Osteoblast (primary cell): ENCODE measurements around the gene DOCK7. TPM values are rescaled to one million over a fixed set of nuclear protein-coding genes. Genes with fewer than 3 reads are reported as not detected.
"Not testable (repeated sequence)": the region's sequence is repeated elsewhere in the genome, so short reads cannot be mapped to it uniquely, and the experiment has no call there.

Experiments
- DNase-seq: peaks from one replicate; pipeline ENCODE4 v3.0.0; 2011; ENCODE audit warnings: low spot score, mixed read lengths; ENCODE audit not compliant: insufficient read length; ENCODE audit errors: missing footprints
- H2AFZ ChIP-seq: 2 replicates; pipeline ENCODE4 v1.6.0; 2011; ENCODE audit warnings: mild to moderate bottlenecking, low read length
- H3K27ac ChIP-seq: 2 replicates; pipeline ENCODE4 v1.5.1; 2011; ENCODE audit warnings: mild to moderate bottlenecking, low read depth, low read length, moderate library complexity
- H3K27me3 ChIP-seq: 2 replicates; pipeline ENCODE4 v1.6.0; 2012; ENCODE audit warnings: mild to moderate bottlenecking, control low read depth, inconsistent platforms, low read length, moderate library complexity; ENCODE audit not compliant: insufficient read depth
- H3K36me3 ChIP-seq: 2 replicates; pipeline ENCODE4 v1.5.1; 2011; ENCODE audit warnings: mild to moderate bottlenecking, low read length, control low read depth, moderate library complexity; ENCODE audit not compliant: insufficient read depth
- H3K4me1 ChIP-seq: 2 replicates; pipeline ENCODE4 v1.5.1; 2011; ENCODE audit warnings: mild to moderate bottlenecking, low read length, control low read depth, moderate library complexity; ENCODE audit not compliant: insufficient read depth
- H3K4me2 ChIP-seq: 2 replicates; pipeline ENCODE4 v1.6.0; 2011; ENCODE audit warnings: mild to moderate bottlenecking, low read length; ENCODE audit not compliant: insufficient read depth
- H3K4me3 ChIP-seq: fragments of 200-600 bp; sonication (generic); 3 replicates; pipeline ENCODE4 v1.5.1; 2012; ENCODE audit warnings: mild to moderate bottlenecking, low read length, inconsistent platforms; ENCODE audit not compliant: insufficient read depth
- H3K79me2 ChIP-seq: 2 replicates; pipeline ENCODE4 v1.6.0; 2012; ENCODE audit warnings: mild to moderate bottlenecking, low read length, control low read depth, inconsistent platforms; ENCODE audit not compliant: insufficient read depth
- H3K9me3 ChIP-seq: 2 replicates; pipeline ENCODE4 v1.5.1; 2011; ENCODE audit warnings: low read depth, low read length, control low read depth
- H4K20me1 ChIP-seq: 2 replicates; pipeline ENCODE4 v1.6.0; 2012; ENCODE audit warnings: mild to moderate bottlenecking, low read length, control low read depth; ENCODE audit not compliant: insufficient read depth
- total RNA-seq: library from RNA; depleted of rRNA; stranded (reverse); fragments of >200 nt; gene quantifications from 2 replicates; pipeline ENCODE4 v1.2.3, GENCODE V29; 2012
- TF ChIP-seq, protein P1 (sequence below): IDR thresholded peaks from 2 replicates; pipeline ENCODE4 v1.5.1; 2011; ENCODE audit warnings: mild to moderate bottlenecking, low read depth, low read length, moderate library complexity; ENCODE audit errors: extremely low read depth

The DOCK7 gene
- total RNA-seq, 1 donor, result 73.8 TPM

GRCh38 chr1:62621907-62622306 is 66.3 kb downstream of the DOCK7 start:
- peaks cover 9% of the 10 kb centered on the region for H3K4me1 ChIP-seq
- H4K20me1 ChIP-seq, result no peaks in the 10 kb centered on the region
- H3K4me2 ChIP-seq, result no peak overlapping the region
- peak overlapping the region; percentile 31 for H3K27ac ChIP-seq
- H3K4me3 ChIP-seq, result no peak overlapping the region
- peak; percentile 85 for DNase-seq
- no peak overlapping the region for H2AFZ ChIP-seq
- peaks cover 4% of the 10 kb centered on the region for H3K79me2 ChIP-seq
- TF ChIP-seq, protein P1, sequence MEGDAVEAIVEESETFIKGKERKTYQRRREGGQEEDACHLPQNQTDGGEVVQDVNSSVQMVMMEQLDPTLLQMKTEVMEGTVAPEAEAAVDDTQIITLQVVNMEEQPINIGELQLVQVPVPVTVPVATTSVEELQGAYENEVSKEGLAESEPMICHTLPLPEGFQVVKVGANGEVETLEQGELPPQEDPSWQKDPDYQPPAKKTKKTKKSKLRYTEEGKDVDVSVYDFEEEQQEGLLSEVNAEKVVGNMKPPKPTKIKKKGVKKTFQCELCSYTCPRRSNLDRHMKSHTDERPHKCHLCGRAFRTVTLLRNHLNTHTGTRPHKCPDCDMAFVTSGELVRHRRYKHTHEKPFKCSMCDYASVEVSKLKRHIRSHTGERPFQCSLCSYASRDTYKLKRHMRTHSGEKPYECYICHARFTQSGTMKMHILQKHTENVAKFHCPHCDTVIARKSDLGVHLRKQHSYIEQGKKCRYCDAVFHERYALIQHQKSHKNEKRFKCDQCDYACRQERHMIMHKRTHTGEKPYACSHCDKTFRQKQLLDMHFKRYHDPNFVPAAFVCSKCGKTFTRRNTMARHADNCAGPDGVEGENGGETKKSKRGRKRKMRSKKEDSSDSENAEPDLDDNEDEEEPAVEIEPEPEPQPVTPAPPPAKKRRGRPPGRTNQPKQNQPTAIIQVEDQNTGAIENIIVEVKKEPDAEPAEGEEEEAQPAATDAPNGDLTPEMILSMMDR, result no peak
- no peaks in the 10 kb centered on the region for H3K9me3 ChIP-seq
- peaks cover 6% of the 10 kb centered on the region for H3K36me3 ChIP-seq
- no peaks in the 10 kb centered on the region for H3K27me3 ChIP-seq

DNA sequence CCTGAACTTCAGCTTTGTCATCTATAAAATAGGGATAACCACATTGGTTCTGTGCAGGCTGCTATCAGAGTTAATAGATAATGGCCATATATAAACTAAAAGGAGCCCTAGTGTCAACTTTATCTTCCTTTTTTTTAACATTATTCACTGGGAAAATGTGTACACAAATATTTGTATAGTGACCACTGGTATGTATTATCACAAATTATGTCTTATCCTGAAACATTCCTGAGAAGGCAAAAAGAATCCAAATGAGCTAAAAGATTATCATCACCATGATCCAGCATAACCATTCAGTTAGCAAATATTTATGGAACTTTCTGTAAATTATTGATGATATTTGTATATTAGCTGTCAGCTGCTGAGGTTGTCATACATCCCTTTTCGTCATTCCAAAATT is 74.3 kb downstream of the DOCK7 start:
- no peak overlapping the region for H3K4me3 ChIP-seq
- H3K79me2 ChIP-seq, result no peaks in the 10 kb centered on the region
- H3K4me1 ChIP-seq, result peaks cover 7% of the 10 kb centered on the region
- no peaks in the 10 kb centered on the region for H3K9me3 ChIP-seq
- DNase-seq, result peak; percentile 54
- H3K4me2 ChIP-seq, result no peak overlapping the region
- no peaks in the 10 kb centered on the region for H3K27me3 ChIP-seq
- H4K20me1 ChIP-seq, result no peaks in the 10 kb centered on the region
- no peak overlapping the region for H3K27ac ChIP-seq
- TF ChIP-seq, protein P1, result no peak
- H3K36me3 ChIP-seq, result peaks cover 2% of the 10 kb centered on the region
- no peak overlapping the region for H2AFZ ChIP-seq

GRCh38 chr1:62613325-62613727 is 74.9 kb downstream of the DOCK7 start:
- no peaks in the 10 kb centered on the region for H3K9me3 ChIP-seq
- TF ChIP-seq, protein P1, result no peak
- no peak overlapping the region for H2AFZ ChIP-seq
- H3K27ac ChIP-seq, result no peak overlapping the region
- no peaks in the 10 kb centered on the region for H4K20me1 ChIP-seq
- H3K27me3 ChIP-seq, result no peaks in the 10 kb centered on the region
- H3K36me3 ChIP-seq, result peaks cover 2% of the 10 kb centered on the region
- DNase-seq, result no peak
- H3K79me2 ChIP-seq, result no peaks in the 10 kb centered on the region
- no peak overlapping the region for H3K4me2 ChIP-seq
- H3K4me1 ChIP-seq, result peaks cover 7% of the 10 kb centered on the region
- H3K4me3 ChIP-seq, result no peak overlapping the region

- H4K20me1 ChIP-seq, result no peaks in the 10 kb centered on the region
- H2AFZ ChIP-seq, result no peak overlapping the region
- no peaks in the 10 kb centered on the region for H3K79me2 ChIP-seq
- DNase-seq, result no peak
- TF ChIP-seq, protein P1, result no peak
- H3K4me2 ChIP-seq, result no peak overlapping the region
- H3K27ac ChIP-seq, result no peak overlapping the region
- peaks cover 7% of the 10 kb centered on the region for H3K4me1 ChIP-seq
- no peaks in the 10 kb centered on the region for H3K9me3 ChIP-seq
- no peaks in the 10 kb centered on the region for H3K27me3 ChIP-seq
- H3K4me3 ChIP-seq, result no peak overlapping the region
- no peaks in the 10 kb centered on the region for H3K36me3 ChIP-seq
Measured at GRCh38 chr1:62612770-62613169, 75.4 kb downstream of the DOCK7 start.

- H3K36me3 ChIP-seq, H4K20me1 ChIP-seq, DNase-seq, H3K4me2 ChIP-seq, H3K9me3 ChIP-seq, H3K4me3 ChIP-seq, H3K27me3 ChIP-seq, H3K79me2 ChIP-seq, H2AFZ ChIP-seq, H3K4me1 ChIP-seq, H3K27ac ChIP-seq: not testable (repeated sequence)
Measured at GRCh38 chr1:62610588-62610987, 77.6 kb downstream of the DOCK7 start.
